H1 (cell line): ENCODE results near the gene KBTBD12. TPM values are rescaled to one million over a fixed set of nuclear protein-coding genes. Genes with fewer than 3 reads are reported as not detected.

Experiments
- CTCF ChIA-PET: fragments of 300-600 bp; sonication (Branson Sonifier 250); formaldehyde crosslinking; loops from one replicate; lab custom pipeline; 2021; ENCODE audit not compliant: partially characterized antibody; lab: Charles Lee
- POLR2A ChIA-PET: fragments of 300-600 bp; sonication (Branson Sonifier 250); formaldehyde crosslinking; loops from one replicate; lab custom pipeline; 2021; ENCODE audit warnings: inconsistent platforms; ENCODE audit not compliant: partially characterized antibody; lab: Charles Lee
- DNase-seq, 2 experiments: peaks; one replicate each; pipeline versions ENCODE4 v3.0.0 to v3.0.0-alpha.2; 2010 to 2022; ENCODE audit warnings: low spot score in 2 of 2, low read depth in 1 of 2, mixed read lengths in 1 of 2
- FAIRE-seq: peaks from 2 replicates; lab custom pipeline; 2011; peaks lifted over from hg19 to GRCh38; lab: Jason Lieb, UNC
- H2AFZ ChIP-seq: 2 replicates; pipeline ENCODE4 v1.8.1; 2012; ENCODE audit warnings: low read length, inconsistent platforms
- H2AK5ac ChIP-seq: 2 replicates; pipeline ENCODE4 v1.6.1; 2013; ENCODE audit warnings: low read depth, low read length
- H2BK120ac ChIP-seq: replicated peaks from 2 replicates; pipeline ENCODE3; 2013; ENCODE audit warnings: low read depth, low read length, inconsistent platforms
- H2BK12ac ChIP-seq: 2 replicates; pipeline ENCODE4 v1.6.1; 2013; ENCODE audit warnings: low read depth, low read length
- H2BK15ac ChIP-seq: 2 replicates; pipeline ENCODE4 v1.6.1; 2013; ENCODE audit warnings: low read length
- H2BK20ac ChIP-seq: 2 replicates; pipeline ENCODE4 v1.6.1; 2013; ENCODE audit warnings: low read length
- H2BK5ac ChIP-seq: 2 replicates; pipeline ENCODE4 v1.6.1; 2013; ENCODE audit warnings: low read depth, low read length
- H3K14ac ChIP-seq: 2 replicates; pipeline ENCODE4 v1.6.1; 2013; ENCODE audit warnings: inconsistent platforms; ENCODE audit not compliant: insufficient read length
- H3K18ac ChIP-seq: 2 replicates; pipeline ENCODE4 v1.6.1; 2013; ENCODE audit warnings: low read length; ENCODE audit errors: extremely low read depth
- H3K23ac ChIP-seq: 2 replicates; pipeline ENCODE4 v1.6.1; 2013; ENCODE audit warnings: inconsistent platforms; ENCODE audit not compliant: insufficient read length
- H3K23me2 ChIP-seq: 2 replicates; pipeline ENCODE4 v1.6.1; 2013; ENCODE audit warnings: low read depth, low read length
- H3K27ac ChIP-seq: 2 replicates; pipeline ENCODE4 v1.6.1; 2011; ENCODE audit warnings: low read depth, low read length, inconsistent platforms
- H3K27me3 ChIP-seq, 4 experiments: replicated peaks in 1 of 4; 1 replicate in 1 of 4; 2 replicates in 3 of 4; pipeline versions ENCODE4 v1.6.1 to v1.8.1; 2011 to 2013; ENCODE audit warnings: low read length in 3 of 4, mild to moderate bottlenecking in 3 of 4, inconsistent platforms in 2 of 4, mixed read lengths in 2 of 4, moderate library complexity in 1 of 4; ENCODE audit not compliant: control insufficient read depth in 3 of 4, insufficient read depth in 3 of 4; ENCODE audit errors: extremely low read depth in 1 of 4
- H3K36me3 ChIP-seq, 4 experiments: 2 replicates each; pipeline versions ENCODE4 v1.6.1 to v1.8.1; 2011 to 2013; ENCODE audit warnings: mild to moderate bottlenecking in 4 of 4, low read length in 3 of 4, moderate library complexity in 2 of 4, control low read depth in 1 of 4, inconsistent platforms in 1 of 4; ENCODE audit not compliant: insufficient read depth in 4 of 4, control insufficient read depth in 2 of 4
- H3K4ac ChIP-seq: replicated peaks from 2 replicates; pipeline ENCODE3; 2013; ENCODE audit warnings: low read length, low read depth, mixed read lengths, inconsistent platforms; ENCODE audit not compliant: insufficient read length
- H3K4me1 ChIP-seq, 4 experiments: replicated peaks in 1 of 4; 1 replicate in 1 of 4; 2 replicates in 3 of 4; pipeline versions ENCODE4 v1.6.1 to v1.8.1; 2011 to 2013; ENCODE audit warnings: low read length in 3 of 4, inconsistent platforms in 2 of 4, mixed read lengths in 1 of 4; ENCODE audit not compliant: insufficient read depth in 4 of 4, control insufficient read depth in 3 of 4
- H3K4me2 ChIP-seq, 2 experiments: 2 replicates each; pipeline versions ENCODE4 v1.6.1 to v1.8.1; 2011 to 2013; ENCODE audit warnings: low read depth in 2 of 2, low read length in 2 of 2, control low read depth in 1 of 2, inconsistent platforms in 1 of 2, mild to moderate bottlenecking in 1 of 2; ENCODE audit not compliant: insufficient read depth in 1 of 2
- H3K4me3 ChIP-seq, 4 experiments: fragments of 200-600, 300-600 bp in 1 of 4; sonication (generic), shearing (Covaris generic), sonication (Bioruptor Twin) in 1 of 4; 2 replicates each; pipeline versions ENCODE4 v1.5.1 to v1.8.1; 2011 to 2016; ENCODE audit warnings: low read length in 4 of 4, low read depth in 3 of 4, control low read depth in 2 of 4, inconsistent platforms in 2 of 4, mild to moderate bottlenecking in 2 of 4, mixed read lengths in 1 of 4, moderate library complexity in 1 of 4; ENCODE audit not compliant: insufficient read depth in 2 of 4; ENCODE audit errors: extremely low read depth in 1 of 4
- H3K56ac ChIP-seq: replicated peaks from 2 replicates; pipeline ENCODE3; 2013; ENCODE audit warnings: low read depth, mild to moderate bottlenecking, mixed read lengths, low read length, inconsistent platforms; ENCODE audit not compliant: insufficient read length
- H3K79me1 ChIP-seq: 2 replicates; pipeline ENCODE4 v1.6.1; 2013; ENCODE audit warnings: low read depth, low read length, control low read depth
- H3K79me2 ChIP-seq, 2 experiments: 2 replicates each; pipeline versions ENCODE4 v1.6.1 to v1.8.1; 2012 to 2013; ENCODE audit warnings: low read length in 2 of 2, mild to moderate bottlenecking in 2 of 2, inconsistent platforms in 1 of 2; ENCODE audit not compliant: insufficient read depth in 2 of 2, control insufficient read depth in 1 of 2
- H3K9ac ChIP-seq, 4 experiments: replicated peaks in 1 of 4; 1 replicate in 1 of 4; 2 replicates in 3 of 4; pipeline versions ENCODE4 v1.6.1 to v1.8.1; 2011 to 2013; ENCODE audit warnings: low read depth in 3 of 4, low read length in 3 of 4, control low read depth in 2 of 4, mild to moderate bottlenecking in 2 of 4, moderate library complexity in 2 of 4, inconsistent platforms in 1 of 4; ENCODE audit errors: extremely low read depth in 1 of 4
- H3K9me3 ChIP-seq, 2 experiments: 2 replicates each; pipeline versions ENCODE4 v1.6.1 to v1.8.1; 2012 to 2013; ENCODE audit warnings: mild to moderate bottlenecking in 2 of 2, moderate library complexity in 2 of 2, control low read depth in 1 of 2, inconsistent platforms in 1 of 2, low read depth in 1 of 2, low read length in 1 of 2, mixed read lengths in 1 of 2; ENCODE audit not compliant: insufficient read depth in 2 of 2
- H4K20me1 ChIP-seq, 2 experiments: replicated peaks in 1 of 2; 2 replicates each; pipeline versions ENCODE3 to v1.8.1; 2011 to 2013; ENCODE audit warnings: inconsistent platforms in 2 of 2, low read length in 2 of 2, mild to moderate bottlenecking in 1 of 2; ENCODE audit not compliant: insufficient read depth in 2 of 2, control insufficient read depth in 1 of 2
- H4K5ac ChIP-seq: 2 replicates; pipeline ENCODE4 v1.6.1; 2013; ENCODE audit warnings: low read length, low read depth, mixed read lengths, inconsistent platforms; ENCODE audit not compliant: insufficient read length
- H4K8ac ChIP-seq: 2 replicates; pipeline ENCODE4 v1.8.0; 2013; ENCODE audit warnings: mild to moderate bottlenecking, moderate library complexity, low read length, inconsistent platforms; ENCODE audit not compliant: insufficient read depth; ENCODE audit errors: extremely low read depth
- H4K91ac ChIP-seq: replicated peaks from 2 replicates; pipeline ENCODE3; 2013; ENCODE audit warnings: low read length, mixed read lengths, inconsistent platforms; ENCODE audit not compliant: insufficient read length
- ASH2L ChIP-seq: fragments of 200-600, 300-600 bp; sonication (generic); IDR thresholded peaks from one replicate; pipeline ENCODE4 v1.7.1; 2017; ENCODE audit warnings: low read length
- ATF3 ChIP-seq: IDR thresholded peaks from 2 replicates; pipeline ENCODE4 v1.6.1; 2011; ENCODE audit warnings: low read depth, mild to moderate bottlenecking, low read length; ENCODE audit not compliant: insufficient read depth
- USF2 ChIP-seq: IDR thresholded peaks from 2 replicates; pipeline ENCODE4 v1.6.1; 2011; ENCODE audit warnings: low read length, improper control_type of control experiment
- WGBS, 2 experiments: shearing (Covaris generic) in 1 of 2; methylation state at CpG; one replicate each; pipeline versions ENCODE4 v1.1.6 to v1.1.7; 2013 to 2015; ENCODE audit warnings: low lambda C conversion rate in 2 of 2, mixed read lengths in 2 of 2, inconsistent platforms in 1 of 2, low coverage in 1 of 2, missing lambda C conversion rate in 1 of 2; ENCODE audit not compliant: insufficient replicate concordance in 2 of 2, insufficient coverage in 1 of 2, insufficient read length in 1 of 2; ENCODE audit errors: extremely low coverage in 1 of 2, missing lambda C conversion rate in 1 of 2; 5-methylcytosine and 5-hydroxymethylcytosine counted together
- polyA plus RNA-seq, 7 experiments: library from polyadenylated mRNA; depleted of rRNA in 3 of 7; stranded (reverse) in 5 of 7; unstranded in 2 of 7; fragments of >200 nt in 5 of 7; fragments of 200-250 nt in 2 of 7; gene quantifications; 1 replicate in 5 of 7; 2 replicates in 1 of 7; 4 replicates in 1 of 7; pipeline versions ENCODE4 v1.2.1 to v1.2.3, GENCODE V29; 2011 to 2013; ENCODE audit warnings: missing spikeins in 2 of 7, mixed read lengths in 2 of 7
- total RNA-seq: library from RNA; stranded (reverse); fragmentation: NEBNext Ultra II Directional; extraction: Animal tissue kit (Norgen Biotek cat#: 25700); gene quantifications from 2 replicates; pipeline ENCODE4 v1.2.1, GENCODE V29; 2021

The KBTBD12 gene
- total and polyA plus RNA-seq, 2 of the 8 experiments (the other 6 are each of a cell fraction or from before 2014, with no cell fraction given), result 0.33 to 0.63 TPM

GRCh38 chr3:127887321-127887720 is 27.7 kb upstream of the KBTBD12 start:
- no peaks in the 10 kb centered on the region for H3K79me1 ChIP-seq
- H4K5ac ChIP-seq, result no peak overlapping the region
- no peak overlapping the region for H2BK12ac ChIP-seq
- CTCF ChIA-PET, result no interaction called here
- no peak overlapping the region for H3K14ac ChIP-seq
- DNase-seq, result no peak
- no peak overlapping the region for H3K4me3 ChIP-seq
- no peak overlapping the region for H2BK5ac ChIP-seq
- 88% methylated on average over 4 of the region's 4 CpGs; no CpG with 5 or more reads in 1 of the 2 experiments for WGBS, 2 experiments
- no peaks in the 10 kb centered on the region for H3K79me2 ChIP-seq
- no peak overlapping the region for H3K4me2 ChIP-seq
- H2BK15ac ChIP-seq, result no peak overlapping the region
- no peak overlapping the region for H4K91ac ChIP-seq
- no peak overlapping the region for H3K27ac ChIP-seq
- FAIRE-seq, result no peak
- H2BK20ac ChIP-seq, result no peak overlapping the region
- H3K9ac ChIP-seq, result no peak overlapping the region
- H3K9me3 ChIP-seq, result no peaks in the 10 kb centered on the region
- no peak overlapping the region for H3K23ac ChIP-seq
- H2AK5ac ChIP-seq, result no peak overlapping the region
- POLR2A ChIA-PET, result no interaction called here
- H2BK120ac ChIP-seq, result no peak overlapping the region
- no peaks in the 10 kb centered on the region for H3K23me2 ChIP-seq
- no peaks in the 10 kb centered on the region for H4K20me1 ChIP-seq
- H2AFZ ChIP-seq, result no peak overlapping the region
- no peak overlapping the region for H3K4ac ChIP-seq
- H3K56ac ChIP-seq, result no peak overlapping the region
- H4K8ac ChIP-seq, result no peak overlapping the region
- no peaks in the 10 kb centered on the region; a peak in 1 of 7 replicates for H3K27me3 ChIP-seq
- H3K36me3 ChIP-seq, result no peaks in the 10 kb centered on the region
- H3K18ac ChIP-seq, result no peak overlapping the region
- peaks cover 0 to 5% (median 1%) of the 10 kb centered on the region in 4 experiments; a peak in 3 of 7 replicates for H3K4me1 ChIP-seq
- no peak for TF ChIP-seq ASH2L
- no peak for TF ChIP-seq USF2
- TF ChIP-seq ATF3, result no peak
